HepG2 (cell line): Measurements from ENCODE around the gene CTNNA2. TPM values are rescaled to one million over a fixed set of nuclear protein-coding genes. Genes with fewer than 3 reads are reported as not detected.

Experiments used
- ATAC-seq: fragments of 200-7000 bp; cut with Tn5 transposase; 3 replicates; pipeline ENCODE4 v1.9.1; 2020; ENCODE audit warnings: mild to moderate bottlenecking, moderate library complexity
- BruUV-seq: library from RNA; stranded (reverse); fragments of 400-500 nt; replicated peaks from 2 replicates; lab custom pipeline; 2021; lab: Mats Ljungman, UMichigan
- CTCF ChIA-PET: fragments of 300-600 bp; formaldehyde crosslinking; extraction: SDS; loops from one replicate; lab custom pipeline; 2021; ENCODE audit warnings: low total read pairs, inconsistent platforms, low intra/inter-chr PET ratio; lab: Yijun Ruan, JAX
- POLR2A ChIA-PET: fragments of 350-600 bp; sonication (Branson Sonifier 250); formaldehyde crosslinking; loops from one replicate; lab custom pipeline; 2020; ENCODE audit warnings: antibody characterized with exemption, inconsistent platforms; lab: Yijun Ruan, JAX
- DNase-seq: peaks from one replicate; pipeline ENCODE4 v3.0.0-alpha.2; 2015; ENCODE audit warnings: low spot score
- FAIRE-seq: peaks from 3 replicates; lab custom pipeline; 2011; peaks lifted over from hg19 to GRCh38; lab: Jason Lieb, UNC
- H2AFZ ChIP-seq: one replicate; pipeline ENCODE4 v1.6.1; 2011; ENCODE audit warnings: low read length, inconsistent platforms
- H3K27ac ChIP-seq: fragments of 300-600 bp; 3 replicates; pipeline ENCODE4 v1.8.0; 2011; ENCODE audit warnings: mixed run types, mild to moderate bottlenecking, mixed read lengths, low read length, inconsistent platforms; ENCODE audit not compliant: insufficient read depth; ENCODE audit errors: extremely low read length
- H3K27me3 ChIP-seq, 2 experiments: fragments of 200-600 bp in 1 of 2; 2 replicates in 1 of 2; 3 replicates in 1 of 2; pipeline versions ENCODE4 v1.6.0 to v1.8.0; 2011; ENCODE audit warnings: low read length in 2 of 2, mild to moderate bottlenecking in 2 of 2, moderate library complexity in 2 of 2, inconsistent platforms in 1 of 2; ENCODE audit not compliant: insufficient read depth in 2 of 2, control insufficient read depth in 1 of 2
- H3K36me3 ChIP-seq, 2 experiments: fragments of 200-600 bp in 1 of 2; replicated peaks in 1 of 2; 2 replicates in 1 of 2; 3 replicates in 1 of 2; pipeline versions ENCODE4 v1.5.1 to v1.8.0; 2011; ENCODE audit warnings: low read length in 2 of 2, inconsistent platforms in 1 of 2; ENCODE audit not compliant: insufficient read depth in 2 of 2, control insufficient read depth in 1 of 2
- H3K4me1 ChIP-seq: 2 replicates; pipeline ENCODE4 v1.5.1; 2012; ENCODE audit warnings: low read length, inconsistent platforms; ENCODE audit not compliant: insufficient read depth
- H3K4me2 ChIP-seq: 2 replicates; pipeline ENCODE4 v1.6.0; 2011; ENCODE audit warnings: low read depth, low read length, inconsistent platforms
- H3K4me3 ChIP-seq, 3 experiments: fragments of 200-600 bp in 1 of 3; sonication (generic), shearing (Covaris generic) in 1 of 3; replicated peaks in 1 of 3; 2 replicates each; pipeline ENCODE4 v1.5.1; 2011 to 2016; ENCODE audit warnings: low read length in 3 of 3, inconsistent platforms in 2 of 3, low read depth in 2 of 3, mild to moderate bottlenecking in 2 of 3, control low read depth in 1 of 3, mixed read lengths in 1 of 3; ENCODE audit not compliant: insufficient read depth in 1 of 3
- H3K79me2 ChIP-seq: one replicate; pipeline ENCODE4 v1.6.1; 2011; ENCODE audit warnings: low read length, inconsistent platforms; ENCODE audit not compliant: insufficient read depth
- H3K9ac ChIP-seq: 2 replicates; pipeline ENCODE4 v1.6.0; 2011; ENCODE audit warnings: mild to moderate bottlenecking, low read depth, low read length, inconsistent platforms; ENCODE audit not compliant: insufficient read depth
- H3K9me3 ChIP-seq: 2 replicates; pipeline ENCODE4 v1.5.1; 2012; ENCODE audit warnings: mild to moderate bottlenecking, low read length
- H4K20me1 ChIP-seq: 2 replicates; pipeline ENCODE4 v1.6.0; 2011; ENCODE audit warnings: inconsistent platforms, mild to moderate bottlenecking, low read length, moderate library complexity; ENCODE audit not compliant: insufficient read depth
- EHMT2 ChIP-seq: fragments of 200-600 bp; sonication (generic); IDR thresholded peaks from 2 replicates; pipeline ENCODE4 v1.7.0; 2017; ENCODE audit warnings: antibody characterized with exemption, low read depth, low read length, borderline replicate concordance
- FOSL1 ChIP-seq: sonication (generic); formaldehyde crosslinking; IDR thresholded peaks from 2 replicates; pipeline ENCODE4 v1.9.0; 2021; ENCODE audit warnings: missing genetic modification reagents, borderline replicate concordance
- JUND ChIP-seq: sonication (generic); formaldehyde crosslinking; IDR thresholded peaks from 2 replicates; pipeline ENCODE4 v1.8.0; 2022; ENCODE audit warnings: mild to moderate bottlenecking, missing genetic modification reagents
- LCORL ChIP-seq, 2 experiments: fragments of 450-650 bp in 1 of 2; sonication (generic) in 1 of 2; formaldehyde crosslinking in 1 of 2; IDR thresholded peaks; 2 replicates each; pipeline versions ENCODE4 v1.5.0 to v1.6.1; 2017 to 2020; ENCODE audit warnings: antibody characterized with exemption in 1 of 2, missing genetic modification reagents in 1 of 2
- MLLT10 ChIP-seq: sonication (generic); formaldehyde crosslinking; IDR thresholded peaks from 2 replicates; pipeline ENCODE4 v1.4.0; 2020; ENCODE audit warnings: missing genetic modification reagents
- RNF2 ChIP-seq: fragments of 450-650 bp; conservative IDR thresholded peaks from 2 replicates; pipeline ENCODE4 v1.6.1; 2016; ENCODE audit warnings: low read depth
- SALL2 ChIP-seq: sonication (generic); formaldehyde crosslinking; IDR thresholded peaks from 2 replicates; pipeline ENCODE4 v1.8.1; 2023; ENCODE audit warnings: mild to moderate bottlenecking, missing genetic modification reagents, inconsistent platforms
- SMC3 ChIP-seq: IDR thresholded peaks from 2 replicates; pipeline ENCODE4 v1.6.1; 2011; ENCODE audit warnings: low read length, improper control_type of control experiment
- ZBTB21 ChIP-seq: sonication (generic); formaldehyde crosslinking; IDR thresholded peaks from 2 replicates; pipeline ENCODE4 v1.4.0; 2020; ENCODE audit warnings: missing genetic modification reagents
- ZNF547 ChIP-seq: sonication (generic); formaldehyde crosslinking; IDR thresholded peaks from 2 replicates; pipeline ENCODE4 v1.5.1; 2020; ENCODE audit warnings: mild to moderate bottlenecking, missing genetic modification reagents
- ZNF598 ChIP-seq: sonication (generic); formaldehyde crosslinking; IDR thresholded peaks from 2 replicates; pipeline ENCODE4 v1.5.1; 2020; ENCODE audit warnings: mild to moderate bottlenecking, missing genetic modification reagents, borderline replicate concordance
- WGBS: methylation state at CpG from one replicate; pipeline ENCODE4 v1.1.6; 2017; ENCODE audit warnings: low lambda C conversion rate; 5-methylcytosine and 5-hydroxymethylcytosine counted together
- in situ Hi-C: cut with HindIII; loops from 2 replicates; pipeline ENCODE4 v1.10.0; 2017; ENCODE audit warnings: low pct_unique_long_range_greater_than_20kb; ENCODE audit not compliant: extremely low pct_ligation_motif_present
- intact Hi-C: fragments of 100-400 bp; cut with micrococcal nuclease; formaldehyde crosslinking; loops from one replicate; pipeline ENCODE4 v1.10.0; 2022; ENCODE audit not compliant: unreplicated experiment
- polyA plus RNA-seq, 8 experiments: library from polyadenylated mRNA; depleted of rRNA in 3 of 8; stranded (reverse) in 7 of 8; unstranded in 1 of 8; fragments of >200 nt; fragmentation: Illumina TruSeq in 4 of 8; extraction: Trizol in 4 of 8; gene quantifications; 2 replicates each; pipeline versions ENCODE4 v1.2.1 to v1.2.3, GENCODE V29; 2011 to 2016; ENCODE audit warnings: low read depth in 4 of 8, missing spikeins in 1 of 8, mixed read lengths in 1 of 8; ENCODE audit not compliant: insufficient read depth in 1 of 8
- total RNA-seq, 5 experiments: library from RNA; depleted of rRNA; stranded (reverse); fragments of >200 nt; fragmentation: Illumina TruSeq; extraction: Trizol; gene quantifications; 2 replicates each; pipeline ENCODE4 v1.2.3, GENCODE V29; 2016; ENCODE audit warnings: low read depth in 1 of 5
- TF ChIP-seq, protein P1 (sequence below): sonication (generic); formaldehyde crosslinking; IDR thresholded peaks from 2 replicates; pipeline ENCODE4 v1.5.1; 2020; ENCODE audit warnings: missing genetic modification reagents, mild to moderate bottlenecking, borderline replicate concordance
- TF ChIP-seq, protein P2 (sequence below): sonication (generic); formaldehyde crosslinking; IDR thresholded peaks from 2 replicates; pipeline ENCODE4 v1.5.0; 2020; ENCODE audit warnings: missing genetic modification reagents
- TF ChIP-seq, protein P3 (sequence below): sonication (generic); formaldehyde crosslinking; IDR thresholded peaks from 2 replicates; pipeline ENCODE4 v1.4.0; 2020; ENCODE audit warnings: missing genetic modification reagents
- TF ChIP-seq, protein P4 (sequence below): sonication (generic); formaldehyde crosslinking; conservative IDR thresholded peaks from 2 replicates; pipeline ENCODE4 v1.4.0; 2020; ENCODE audit warnings: missing genetic modification reagents
- TF ChIP-seq, protein P5 (sequence below): sonication (generic); formaldehyde crosslinking; IDR thresholded peaks from 2 replicates; pipeline ENCODE4 v1.5.0; 2020; ENCODE audit warnings: missing genetic modification reagents

The CTNNA2 gene
- total and polyA plus RNA-seq, 2 of the 13 experiments (the other 11 are each of a cell fraction or from before 2014, with no cell fraction given) = not detected

DNA sequence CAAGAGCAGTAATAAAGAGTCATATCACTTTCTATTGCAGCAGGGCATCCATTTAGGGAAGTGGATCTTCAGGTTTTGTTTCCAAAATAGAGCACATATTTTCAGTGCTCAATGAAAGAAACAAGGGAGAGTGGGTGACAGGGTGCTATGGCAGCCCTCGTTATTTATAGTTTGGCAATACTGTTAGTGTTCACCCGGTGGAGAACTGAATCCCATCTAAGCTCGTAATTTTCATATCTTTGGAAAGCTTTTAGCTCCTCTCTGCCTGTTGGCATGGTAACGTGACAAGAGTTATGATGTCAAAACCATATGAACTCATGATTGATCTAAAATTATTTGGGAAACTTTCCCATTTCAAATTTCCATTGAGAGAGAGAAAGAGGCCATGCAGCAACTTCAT, 459.8 kb downstream of the CTNNA2 start (continued):
- no peak for TF ChIP-seq LCORL (IDR thresholded peaks at IDR 0.05)
- TF ChIP-seq LCORL (CRISPR knock-in tag; IDR thresholded peaks at IDR 0.05) = no peak
- no peak for TF ChIP-seq ZNF547 (CRISPR knock-in tag)
- no peak for TF ChIP-seq JUND (CRISPR knock-in tag)

DNA sequence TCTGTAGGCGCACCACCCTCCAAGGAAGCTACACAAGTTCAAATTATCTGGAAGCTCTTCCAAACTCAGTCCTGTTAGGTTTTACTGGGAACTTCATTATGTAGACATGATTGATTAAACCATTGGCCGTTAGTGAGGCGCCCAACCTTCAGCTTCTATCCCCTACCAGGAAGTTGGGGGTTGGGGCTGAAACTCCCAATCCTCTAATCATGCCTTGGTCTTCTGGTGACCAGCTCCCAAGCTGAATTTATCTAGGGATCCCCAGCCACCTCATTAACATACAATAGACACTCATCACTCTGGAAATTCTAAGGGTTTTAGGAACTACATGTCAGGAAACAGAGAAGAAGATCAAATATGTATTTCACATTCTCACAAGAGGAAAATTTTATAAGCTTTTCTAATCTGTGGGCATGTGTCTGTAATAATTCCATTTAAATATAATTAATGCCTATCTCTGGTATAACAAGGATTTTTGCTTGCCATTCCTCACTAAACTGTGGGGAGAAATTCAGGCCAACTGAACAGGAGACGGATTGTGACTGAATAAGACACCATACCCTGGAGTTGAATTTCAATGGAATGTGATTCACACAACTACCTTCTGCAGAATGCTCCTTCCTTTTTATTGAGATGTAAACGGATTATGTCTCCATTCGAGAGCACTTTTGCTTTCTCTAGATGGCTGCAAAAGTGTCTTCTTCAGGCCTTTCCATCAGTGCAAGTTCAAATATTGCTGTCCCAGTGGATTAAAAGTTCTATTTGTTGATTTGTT, 463.1 kb downstream of the CTNNA2 start:
- Histone ChIP-seq H3K27ac (no peak overlapping the region), H2AFZ (no peak overlapping the region), H3K79me2 (no peaks in the 10 kb centered on the region), H3K4me3 (no peak overlapping the region), H3K4me2 (no peak overlapping the region), H3K9me3 (no peaks in the 10 kb centered on the region), H3K27me3 (no peaks in the 10 kb centered on the region), H3K4me1 (no peaks in the 10 kb centered on the region), H3K9ac (no peak overlapping the region), H4K20me1 (no peaks in the 10 kb centered on the region), H3K36me3 (no peaks in the 10 kb centered on the region)
- 9% methylated on average over 6 of the region's 6 CpGs for WGBS
- in situ Hi-C loops = no loop called here
- no peak for ATAC-seq
- POLR2A ChIA-PET = no interaction called here
- CTCF ChIA-PET = no interaction called here
- FAIRE-seq = no peak
- BruUV-seq = no TSS peak
- no peak for DNase-seq
- intact Hi-C loops = no loop called here
- TF ChIP-seq FOSL1 (CRISPR knock-in tag) (no peak), MLLT10 (CRISPR knock-in tag) (no peak), ZNF598 (no peak), SALL2 (no peak), ZBTB21 (CRISPR knock-in tag) (no peak), EHMT2 (no peak), RNF2 (no peak), SMC3 (no peak)
- TF ChIP-seq, protein P1, sequence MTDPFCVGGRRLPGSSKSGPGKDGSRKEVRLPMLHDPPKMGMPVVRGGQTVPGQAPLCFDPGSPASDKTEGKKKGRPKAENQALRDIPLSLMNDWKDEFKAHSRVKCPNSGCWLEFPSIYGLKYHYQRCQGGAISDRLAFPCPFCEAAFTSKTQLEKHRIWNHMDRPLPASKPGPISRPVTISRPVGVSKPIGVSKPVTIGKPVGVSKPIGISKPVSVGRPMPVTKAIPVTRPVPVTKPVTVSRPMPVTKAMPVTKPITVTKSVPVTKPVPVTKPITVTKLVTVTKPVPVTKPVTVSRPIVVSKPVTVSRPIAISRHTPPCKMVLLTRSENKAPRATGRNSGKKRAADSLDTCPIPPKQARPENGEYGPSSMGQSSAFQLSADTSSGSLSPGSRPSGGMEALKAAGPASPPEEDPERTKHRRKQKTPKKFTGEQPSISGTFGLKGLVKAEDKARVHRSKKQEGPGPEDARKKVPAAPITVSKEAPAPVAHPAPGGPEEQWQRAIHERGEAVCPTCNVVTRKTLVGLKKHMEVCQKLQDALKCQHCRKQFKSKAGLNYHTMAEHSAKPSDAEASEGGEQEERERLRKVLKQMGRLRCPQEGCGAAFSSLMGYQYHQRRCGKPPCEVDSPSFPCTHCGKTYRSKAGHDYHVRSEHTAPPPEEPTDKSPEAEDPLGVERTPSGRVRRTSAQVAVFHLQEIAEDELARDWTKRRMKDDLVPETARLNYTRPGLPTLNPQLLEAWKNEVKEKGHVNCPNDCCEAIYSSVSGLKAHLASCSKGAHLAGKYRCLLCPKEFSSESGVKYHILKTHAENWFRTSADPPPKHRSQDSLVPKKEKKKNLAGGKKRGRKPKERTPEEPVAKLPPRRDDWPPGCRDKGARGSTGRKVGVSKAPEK (CRISPR knock-in tag) = no peak
- TF ChIP-seq, protein P2, sequence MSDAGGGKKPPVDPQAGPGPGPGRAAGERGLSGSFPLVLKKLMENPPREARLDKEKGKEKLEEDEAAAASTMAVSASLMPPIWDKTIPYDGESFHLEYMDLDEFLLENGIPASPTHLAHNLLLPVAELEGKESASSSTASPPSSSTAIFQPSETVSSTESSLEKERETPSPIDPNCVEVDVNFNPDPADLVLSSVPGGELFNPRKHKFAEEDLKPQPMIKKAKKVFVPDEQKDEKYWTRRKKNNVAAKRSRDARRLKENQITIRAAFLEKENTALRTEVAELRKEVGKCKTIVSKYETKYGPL (CRISPR knock-in tag) = no peak
- TF ChIP-seq, protein P3, sequence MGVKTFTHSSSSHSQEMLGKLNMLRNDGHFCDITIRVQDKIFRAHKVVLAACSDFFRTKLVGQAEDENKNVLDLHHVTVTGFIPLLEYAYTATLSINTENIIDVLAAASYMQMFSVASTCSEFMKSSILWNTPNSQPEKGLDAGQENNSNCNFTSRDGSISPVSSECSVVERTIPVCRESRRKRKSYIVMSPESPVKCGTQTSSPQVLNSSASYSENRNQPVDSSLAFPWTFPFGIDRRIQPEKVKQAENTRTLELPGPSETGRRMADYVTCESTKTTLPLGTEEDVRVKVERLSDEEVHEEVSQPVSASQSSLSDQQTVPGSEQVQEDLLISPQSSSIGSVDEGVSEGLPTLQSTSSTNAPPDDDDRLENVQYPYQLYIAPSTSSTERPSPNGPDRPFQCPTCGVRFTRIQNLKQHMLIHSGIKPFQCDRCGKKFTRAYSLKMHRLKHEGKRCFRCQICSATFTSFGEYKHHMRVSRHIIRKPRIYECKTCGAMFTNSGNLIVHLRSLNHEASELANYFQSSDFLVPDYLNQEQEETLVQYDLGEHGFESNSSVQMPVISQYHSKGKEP (CRISPR knock-in tag) = no peak
- TF ChIP-seq, protein P4, sequence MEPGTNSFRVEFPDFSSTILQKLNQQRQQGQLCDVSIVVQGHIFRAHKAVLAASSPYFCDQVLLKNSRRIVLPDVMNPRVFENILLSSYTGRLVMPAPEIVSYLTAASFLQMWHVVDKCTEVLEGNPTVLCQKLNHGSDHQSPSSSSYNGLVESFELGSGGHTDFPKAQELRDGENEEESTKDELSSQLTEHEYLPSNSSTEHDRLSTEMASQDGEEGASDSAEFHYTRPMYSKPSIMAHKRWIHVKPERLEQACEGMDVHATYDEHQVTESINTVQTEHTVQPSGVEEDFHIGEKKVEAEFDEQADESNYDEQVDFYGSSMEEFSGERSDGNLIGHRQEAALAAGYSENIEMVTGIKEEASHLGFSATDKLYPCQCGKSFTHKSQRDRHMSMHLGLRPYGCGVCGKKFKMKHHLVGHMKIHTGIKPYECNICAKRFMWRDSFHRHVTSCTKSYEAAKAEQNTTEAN (CRISPR knock-in tag) = no peak
- TF ChIP-seq, protein P5, sequence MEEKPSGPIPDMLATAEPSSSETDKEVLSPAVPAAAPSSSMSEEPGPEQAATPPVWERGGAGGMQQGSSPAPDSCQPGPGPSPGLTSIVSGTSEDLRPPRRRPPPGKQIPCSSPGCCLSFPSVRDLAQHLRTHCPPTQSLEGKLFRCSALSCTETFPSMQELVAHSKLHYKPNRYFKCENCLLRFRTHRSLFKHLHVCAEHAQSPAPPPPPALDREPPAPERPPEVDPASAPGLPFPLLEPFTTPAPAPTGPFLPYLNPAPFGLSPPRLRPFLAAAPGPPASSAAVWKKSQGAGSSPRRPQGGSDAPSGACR (CRISPR knock-in tag) = no peak
